ENCODE measurements around the gene MFSD12. TPM values are rescaled to one million over a fixed set of nuclear protein-coding genes. Genes with fewer than 3 reads are reported as not detected.

The MFSD12 gene
- polyA plus RNA-seq, 3 donors = 47.9 to 150 (median 55.5) TPM

DNA sequence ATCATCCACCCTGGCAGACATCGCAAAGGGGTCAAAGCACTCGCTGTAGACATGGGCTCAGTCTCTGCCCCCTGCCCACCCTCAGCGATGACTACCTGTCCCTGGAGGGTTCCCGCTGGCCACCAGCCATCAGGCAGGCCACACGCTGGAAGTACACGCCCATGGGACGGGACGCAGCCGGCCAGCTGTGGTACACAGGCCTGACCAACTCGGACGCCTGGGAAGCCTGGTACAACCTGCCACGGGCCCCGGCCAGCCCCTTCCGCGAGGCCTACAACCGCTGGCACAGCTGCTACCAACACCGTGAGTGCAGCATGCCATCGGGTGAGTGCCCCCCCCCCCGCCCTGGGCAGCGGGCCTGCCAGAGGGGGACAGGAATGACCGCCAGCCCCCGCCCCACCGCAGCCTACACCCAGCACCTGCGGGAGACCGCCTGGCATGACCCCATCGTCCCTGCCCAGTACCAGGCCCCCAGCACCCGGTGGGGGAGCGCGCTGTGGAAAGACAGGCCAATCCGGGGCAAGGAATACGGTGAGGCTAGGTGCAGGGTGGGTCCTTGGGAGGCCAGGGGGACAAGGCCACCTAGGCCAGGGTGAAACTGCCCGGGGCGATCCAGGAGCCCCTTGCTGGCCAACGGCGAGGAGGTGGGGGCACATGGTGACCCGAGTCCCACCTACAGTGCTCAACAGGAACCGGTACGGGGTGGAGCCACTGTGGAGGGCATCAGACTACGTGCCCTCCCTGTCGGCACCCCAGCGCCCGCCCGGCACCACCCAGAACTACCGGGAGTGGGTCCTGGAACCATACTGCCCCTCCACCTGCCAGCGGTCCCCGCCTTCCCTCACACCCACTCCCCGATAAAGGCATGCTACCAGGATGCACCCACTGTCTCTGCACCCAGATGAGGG lies 14.0 kb downstream of the MFSD12 start:
- Histone ChIP-seq H3K27ac (ENCODE audit: low read depth in 1 of 2, low read length in 2 of 2) (peak overlapping the region in 1 of 2 donors; percentile 14), H3K4me3 (replicated peaks in 1 of 3; ENCODE audit: low read depth in 2 of 3, low read length in 3 of 3) (no peak overlapping the region), H2AFZ (ENCODE audit: insufficient read depth, low read depth, low read length, poor library complexity, severe bottlenecking) (no peak overlapping the region), H3K4me1 (ENCODE audit: control insufficient read depth in 1 of 2, insufficient read depth in 2 of 2, low read length in 2 of 2) (peaks cover 14 to 21% of the 10 kb centered on the region in 2 donors), H3K4me2 (replicated peaks; ENCODE audit: extremely low read depth, low read length, poor library complexity, severe bottlenecking) (no peak overlapping the region), H3K79me2 (ENCODE audit: insufficient read depth, low read length) (peaks cover 14% of the 10 kb centered on the region), H4K20me1 (ENCODE audit: insufficient read depth, low read length) (peaks cover 68% of the 10 kb centered on the region), H3K36me3 (replicated peaks in 1 of 2; ENCODE audit: control insufficient read depth in 1 of 2, insufficient read depth in 2 of 2, low read length in 2 of 2) (peaks cover 45 to 54% of the 10 kb centered on the region in 2 donors), H3K9ac (ENCODE audit: insufficient read depth, low read length, poor library complexity, severe bottlenecking) (no peak overlapping the region), H3K9me3 (replicated peaks in 1 of 2; ENCODE audit: control insufficient read depth in 1 of 2, insufficient read depth in 1 of 2, low read length in 2 of 2) (no peaks in the 10 kb centered on the region), H3K27me3 (ENCODE audit: control insufficient read depth in 2 of 2, insufficient read depth in 2 of 2, low read length in 2 of 2) (no peaks in the 10 kb centered on the region)
- TF ChIP-seq, protein P1, sequence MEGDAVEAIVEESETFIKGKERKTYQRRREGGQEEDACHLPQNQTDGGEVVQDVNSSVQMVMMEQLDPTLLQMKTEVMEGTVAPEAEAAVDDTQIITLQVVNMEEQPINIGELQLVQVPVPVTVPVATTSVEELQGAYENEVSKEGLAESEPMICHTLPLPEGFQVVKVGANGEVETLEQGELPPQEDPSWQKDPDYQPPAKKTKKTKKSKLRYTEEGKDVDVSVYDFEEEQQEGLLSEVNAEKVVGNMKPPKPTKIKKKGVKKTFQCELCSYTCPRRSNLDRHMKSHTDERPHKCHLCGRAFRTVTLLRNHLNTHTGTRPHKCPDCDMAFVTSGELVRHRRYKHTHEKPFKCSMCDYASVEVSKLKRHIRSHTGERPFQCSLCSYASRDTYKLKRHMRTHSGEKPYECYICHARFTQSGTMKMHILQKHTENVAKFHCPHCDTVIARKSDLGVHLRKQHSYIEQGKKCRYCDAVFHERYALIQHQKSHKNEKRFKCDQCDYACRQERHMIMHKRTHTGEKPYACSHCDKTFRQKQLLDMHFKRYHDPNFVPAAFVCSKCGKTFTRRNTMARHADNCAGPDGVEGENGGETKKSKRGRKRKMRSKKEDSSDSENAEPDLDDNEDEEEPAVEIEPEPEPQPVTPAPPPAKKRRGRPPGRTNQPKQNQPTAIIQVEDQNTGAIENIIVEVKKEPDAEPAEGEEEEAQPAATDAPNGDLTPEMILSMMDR (IDR thresholded peaks at IDR 0.05) = no peak
- Mint-ChIP-seq H3K4me1 (peaks cover 15% of the 10 kb centered on the region), H3K4me3 (no peak overlapping the region), H3K27ac (no peak overlapping the region), H3K27me3 (ENCODE audit: low read depth in 3 of 3) (peaks cover 0 to 1% (median 0%) of the 10 kb centered on the region in 3 donors), H3K36me3 (peaks cover 22 to 48% of the 10 kb centered on the region in 2 donors), H3K9me3 (peaks cover 0 to 5% (median 2%) of the 10 kb centered on the region in 7 donors)
- no peak for DNase-seq
- intact Hi-C loops (cut with micrococcal nuclease) = loop anchor here in 1 of 2 donors (2.0 kb wide), 1 partner anchor 15 kb away; no protein-coding TSS in a partner anchor
- WGBS (ENCODE audit: insufficient coverage) = 96% methylated on average over 41 of the region's 47 CpGs

GRCh38 chr19:3539756-3540118 lies 17.6 kb downstream of the MFSD12 start:
- intact Hi-C loops (cut with micrococcal nuclease) = no loop called here

More at GRCh38 chr19:3539756-3540118, 17.6 kb downstream of the MFSD12 start:
- Histone ChIP-seq H3K4me1 (ENCODE audit: control insufficient read depth in 1 of 2, insufficient read depth in 2 of 2, low read length in 2 of 2) (peaks cover under 1 to 5% of the 10 kb centered on the region in 2 donors), H3K36me3 (replicated peaks in 1 of 2; ENCODE audit: control insufficient read depth in 1 of 2, insufficient read depth in 2 of 2, low read length in 2 of 2) (peaks cover 31 to 49% of the 10 kb centered on the region in 2 donors), H3K4me3 (replicated peaks in 1 of 3; ENCODE audit: low read depth in 2 of 3, low read length in 3 of 3) (no peak overlapping the region), H3K27ac (ENCODE audit: low read depth in 1 of 2, low read length in 2 of 2) (no peak overlapping the region), H3K9me3 (replicated peaks in 1 of 2; ENCODE audit: control insufficient read depth in 1 of 2, insufficient read depth in 1 of 2, low read length in 2 of 2) (no peaks in the 10 kb centered on the region), H3K79me2 (ENCODE audit: insufficient read depth, low read length) (no peaks in the 10 kb centered on the region), H3K4me2 (replicated peaks; ENCODE audit: extremely low read depth, low read length, poor library complexity, severe bottlenecking) (no peak overlapping the region), H2AFZ (ENCODE audit: insufficient read depth, low read depth, low read length, poor library complexity, severe bottlenecking) (no peak overlapping the region), H3K9ac (ENCODE audit: insufficient read depth, low read length, poor library complexity, severe bottlenecking) (no peak overlapping the region), H3K27me3 (ENCODE audit: control insufficient read depth in 2 of 2, insufficient read depth in 2 of 2, low read length in 2 of 2) (no peaks in the 10 kb centered on the region), H4K20me1 (ENCODE audit: insufficient read depth, low read length) (peaks cover 67% of the 10 kb centered on the region)
- Mint-ChIP-seq H3K27me3 (ENCODE audit: low read depth in 3 of 3) (peaks cover 0 to 1% (median 0%) of the 10 kb centered on the region in 3 donors), H3K9me3 (peaks cover 0 to 5% (median 2%) of the 10 kb centered on the region in 7 donors), H3K27ac (peak overlapping the region in 3 of 7 donors; percentile 33 to 50 (median 40)), H3K4me1 (peaks cover 13% of the 10 kb centered on the region), H3K36me3 (peaks cover 16 to 45% of the 10 kb centered on the region in 2 donors), H3K4me3 (no peak overlapping the region)
- TF ChIP-seq, protein P1 (IDR thresholded peaks at IDR 0.05) = no peak
- no peak for DNase-seq
- no CpG with 5 or more reads among the region's 1 CpG for WGBS (ENCODE audit: insufficient coverage)
